HUES6 (cell line): ENCODE results near the gene ADGRA1.
"Not testable (repeated sequence)": the region's sequence is repeated elsewhere in the genome, so short reads cannot be mapped to it uniquely, and the experiment has no call there.

ENCODE experiments used
- H3K27ac ChIP-seq: 2 replicates; pipeline ENCODE4 v1.7.0; 2013; ENCODE audit warnings: low read depth, mild to moderate bottlenecking, low read length, inconsistent platforms
- H3K27me3 ChIP-seq: 2 replicates; pipeline ENCODE4 v1.6.1; 2013; ENCODE audit warnings: low read length; ENCODE audit not compliant: control insufficient read depth, insufficient read depth
- H3K36me3 ChIP-seq: 2 replicates; pipeline ENCODE4 v1.6.1; 2013; ENCODE audit warnings: low read length; ENCODE audit not compliant: control insufficient read depth, insufficient read depth
- H3K4me1 ChIP-seq: 2 replicates; pipeline ENCODE4 v1.6.1; 2013; ENCODE audit warnings: low read length; ENCODE audit not compliant: control insufficient read depth, insufficient read depth
- H3K4me3 ChIP-seq: 2 replicates; pipeline ENCODE4 v1.5.1; 2013; ENCODE audit warnings: low read depth, low read length
- H3K9ac ChIP-seq: one replicate; pipeline ENCODE4 v1.6.1; 2013; ENCODE audit warnings: mild to moderate bottlenecking, low read length
- H3K9me3 ChIP-seq: 2 replicates; pipeline ENCODE4 v1.6.1; 2013; ENCODE audit warnings: low read depth, low read length; ENCODE audit not compliant: control insufficient read depth, insufficient read depth

Gene ADGRA1

DNA sequence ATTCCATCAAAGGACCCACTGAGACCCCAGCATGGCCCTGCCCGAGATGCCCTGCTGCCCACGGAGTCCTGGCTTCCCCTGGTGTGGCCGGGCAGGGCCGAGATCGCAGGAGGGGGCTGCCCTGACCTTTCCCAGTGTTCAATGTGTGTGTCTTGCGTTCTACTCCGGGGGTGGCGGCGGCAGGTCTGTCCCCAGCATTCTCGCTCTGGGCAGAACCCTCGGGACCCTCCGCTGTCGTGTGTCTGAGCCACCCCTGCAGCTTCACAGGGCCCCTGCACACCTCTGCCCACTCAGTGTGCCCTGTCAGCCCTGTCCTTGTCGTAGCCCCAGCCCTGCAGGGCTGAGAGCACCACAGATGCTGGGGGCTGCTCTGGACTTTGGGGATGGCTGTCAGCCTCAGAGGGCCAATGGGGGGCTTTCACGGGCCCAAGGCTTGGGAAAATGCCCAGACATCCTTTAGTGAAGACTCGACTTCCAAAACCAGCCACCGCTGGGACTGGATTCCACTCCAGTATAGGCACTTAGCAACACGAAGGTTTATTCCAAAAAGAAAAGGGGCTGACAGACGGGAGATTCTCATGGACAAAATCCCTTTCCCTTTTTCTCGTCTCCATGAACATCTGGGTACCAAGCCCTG, 42.3 kb downstream of the ADGRA1 start:
- Histone ChIP-seq H3K9ac (no peak overlapping the region), H3K4me1 (peaks cover 5% of the 10 kb centered on the region; the same call in 1 of the 2 replicates), H3K4me3 (no peak overlapping the region), H3K36me3 (no peaks in the 10 kb centered on the region), H3K27me3 (peaks cover under 1% of the 10 kb centered on the region; the same call in 1 of the 2 replicates), H3K9me3 (no peaks in the 10 kb centered on the region), H3K27ac (no peak overlapping the region)

- H3K9me3 ChIP-seq: no peaks in the 10 kb centered on the region
- no peaks in the 10 kb centered on the region for H3K36me3 ChIP-seq
- no peak overlapping the region for H3K27ac ChIP-seq
- H3K4me3 ChIP-seq: no peak overlapping the region
- H3K27me3 ChIP-seq: no peaks in the 10 kb centered on the region
- H3K9ac ChIP-seq: no peak overlapping the region
- peaks cover 5% of the 10 kb centered on the region; the same call in 1 of the 2 replicates for H3K4me1 ChIP-seq
These were observed 42.9 kb downstream of the ADGRA1 start for GRCh38 chr10:133130602-133131001.

DNA sequence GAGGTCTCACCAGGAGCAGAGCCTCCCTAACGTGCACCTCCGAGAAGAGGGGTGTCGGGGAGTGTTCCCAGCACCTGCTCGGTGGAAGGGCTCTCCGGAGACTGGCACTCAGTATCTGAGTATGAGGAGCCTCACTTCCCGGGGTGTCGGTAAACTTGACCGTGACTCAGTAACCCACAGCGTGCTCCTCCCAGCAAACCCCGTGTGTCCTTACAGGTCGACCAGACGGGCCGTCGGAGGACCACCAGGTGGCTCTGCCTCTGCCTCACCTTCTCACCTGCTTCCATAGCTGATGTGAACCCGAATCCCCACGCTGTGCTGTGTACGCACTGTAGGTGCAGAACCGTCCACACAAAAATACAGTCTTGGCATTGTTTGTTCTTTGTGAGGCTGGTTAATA, 43.3 kb downstream of the ADGRA1 start:
- H3K9me3 ChIP-seq: no peaks in the 10 kb centered on the region
- no peak overlapping the region for H3K9ac ChIP-seq
- H3K27me3 ChIP-seq: no peaks in the 10 kb centered on the region
- no peaks in the 10 kb centered on the region for H3K36me3 ChIP-seq
- no peak overlapping the region for H3K27ac ChIP-seq
- H3K4me3 ChIP-seq: no peak overlapping the region
- H3K4me1 ChIP-seq: peaks cover 5% of the 10 kb centered on the region; the same call in 1 of the 2 replicates

DNA sequence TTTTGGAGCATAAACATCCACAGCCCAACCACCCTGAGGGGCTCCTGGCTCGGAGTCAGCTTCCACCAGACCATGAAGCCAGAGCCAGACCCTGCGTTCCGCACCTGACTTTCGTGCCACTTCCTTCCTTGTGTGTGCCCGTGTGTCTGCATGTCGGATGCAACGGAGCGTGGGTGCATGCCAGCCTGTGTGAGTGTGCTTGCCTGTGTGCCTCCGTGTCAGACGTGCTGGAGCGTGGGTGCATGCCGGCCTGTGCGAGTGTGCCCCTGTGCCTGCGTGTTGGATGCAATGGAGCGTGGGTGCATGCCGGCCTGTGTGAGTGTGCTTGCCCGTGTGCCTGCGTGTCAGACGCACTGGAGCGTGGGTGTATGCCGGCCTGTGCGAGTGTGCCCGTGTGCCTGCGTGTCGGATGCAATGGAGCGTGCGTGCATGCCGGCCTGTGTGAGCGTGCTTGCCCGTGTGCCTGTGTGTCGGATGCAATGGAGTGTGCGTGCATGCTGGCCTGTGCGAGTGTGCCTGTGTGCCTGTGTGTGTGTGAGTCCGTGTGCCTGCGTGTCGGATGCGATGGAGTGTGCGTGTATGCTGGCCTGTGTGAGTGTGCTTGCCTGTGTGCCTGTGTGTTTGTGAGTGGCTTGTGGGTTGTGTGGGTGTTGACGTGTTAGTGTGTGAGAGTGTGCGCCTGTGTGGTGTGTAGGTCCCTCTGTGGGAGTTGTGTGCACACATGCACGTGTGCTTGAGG, 44.2 kb downstream of the ADGRA1 start:
- Histone ChIP-seq H3K36me3 (no peaks in the 10 kb centered on the region), H3K27ac (no peak overlapping the region)

GRCh38 chr10:133132473-133133291, 45.0 kb downstream of the ADGRA1 start:
- Histone ChIP-seq H3K4me1 (no peaks in the 10 kb centered on the region), H3K4me3 (no peak overlapping the region), H3K27ac (no peak overlapping the region), H3K36me3 (no peaks in the 10 kb centered on the region), H3K9me3 (no peaks in the 10 kb centered on the region), H3K27me3 (no peaks in the 10 kb centered on the region), H3K9ac (no peak overlapping the region)

More for the DNA sequence above, 44.2 kb downstream of the ADGRA1 start:
- no peak overlapping the region for H3K4me3 ChIP-seq
- no peak overlapping the region for H3K9ac ChIP-seq
- H3K9me3 ChIP-seq: no peaks in the 10 kb centered on the region
- H3K27me3 ChIP-seq: no peaks in the 10 kb centered on the region
- peaks cover 5% of the 10 kb centered on the region; the same call in 1 of the 2 replicates for H3K4me1 ChIP-seq

GRCh38 chr10:133133471-133134231, 45.9 kb downstream of the ADGRA1 start:
- Histone ChIP-seq H3K27me3 (no peaks in the 10 kb centered on the region), H3K9ac (no peak overlapping the region), H3K27ac (no peak overlapping the region), H3K4me1 (no peaks in the 10 kb centered on the region), H3K4me3 (no peak overlapping the region), H3K9me3 (no peaks in the 10 kb centered on the region), H3K36me3 (no peaks in the 10 kb centered on the region)

- H3K27ac ChIP-seq: no peak overlapping the region
These were observed 46.8 kb downstream of the ADGRA1 start for GRCh38 chr10:133134411-133135115.

GRCh38 chr10:133135116-133135465, 47.4 kb downstream of the ADGRA1 start:
- H3K27ac ChIP-seq: no peak overlapping the region
- H3K36me3 ChIP-seq: no peaks in the 10 kb centered on the region
- no peaks in the 10 kb centered on the region for H3K9me3 ChIP-seq
- peaks cover 5% of the 10 kb centered on the region; the same call in 1 of the 2 replicates for H3K4me1 ChIP-seq
- H3K27me3 ChIP-seq: no peaks in the 10 kb centered on the region
- H3K9ac ChIP-seq: no peak overlapping the region
- H3K4me3 ChIP-seq: no peak overlapping the region

More at GRCh38 chr10:133134411-133135115, 46.8 kb downstream of the ADGRA1 start:
- no peaks in the 10 kb centered on the region for H3K27me3 ChIP-seq
- no peaks in the 10 kb centered on the region for H3K36me3 ChIP-seq
- H3K4me1 ChIP-seq: peaks cover 2% of the 10 kb centered on the region; the same call in 1 of the 2 replicates
- H3K9me3 ChIP-seq: no peaks in the 10 kb centered on the region
- no peak overlapping the region for H3K9ac ChIP-seq
- no peak overlapping the region for H3K4me3 ChIP-seq

GRCh38 chr10:133137486-133138145, 49.9 kb downstream of the ADGRA1 start:
- not testable (repeated sequence) for H3K27me3 ChIP-seq, H3K36me3 ChIP-seq, H3K27ac ChIP-seq, H3K4me3 ChIP-seq, H3K9me3 ChIP-seq, H3K9ac ChIP-seq
- peaks cover 12% of the 10 kb centered on the region for H3K4me1 ChIP-seq
